C4-2B (cell line): Measurements from ENCODE around the gene GALNT9.

Source experiments
- H3K27ac ChIP-seq: fragments of 450-650 bp; 2 replicates; pipeline ENCODE4 v1.5.1; 2017
- CTCF ChIP-seq: fragments of 450-650 bp; conservative IDR thresholded peaks from 2 replicates; pipeline ENCODE4 v1.5.1; 2017; ENCODE audit warnings: mild to moderate bottlenecking
- ZFX ChIP-seq: fragments of 450-650 bp; IDR thresholded peaks from 2 replicates; pipeline ENCODE4 v1.6.1; 2017

Gene GALNT9

GRCh38 chr12:132239392-132239791 is 90.0 kb downstream of the GALNT9 start:
- H3K27ac ChIP-seq = no peak overlapping the region
- TF ChIP-seq ZFX (no peak), CTCF (no peak)

- TF ChIP-seq CTCF (no peak), ZFX (no peak)
These were observed 90.5 kb downstream of the GALNT9 start for GRCh38 chr12:132238884-132239283.

GRCh38 chr12:132238488-132238854 is 90.9 kb downstream of the GALNT9 start:
- no peak overlapping the region for H3K27ac ChIP-seq
- TF ChIP-seq ZFX = no peak

More at GRCh38 chr12:132238884-132239283, 90.5 kb downstream of the GALNT9 start:
- H3K27ac ChIP-seq = no peak overlapping the region

- TF ChIP-seq CTCF (no peak), ZFX (no peak)
These were observed 91.5 kb downstream of the GALNT9 start for GRCh38 chr12:132237772-132238487.

GRCh38 chr12:132236930-132237771 is 92.2 kb downstream of the GALNT9 start:
- H3K27ac ChIP-seq = no peak overlapping the region
- TF ChIP-seq CTCF = no peak
- TF ChIP-seq ZFX = no peak

More at GRCh38 chr12:132237772-132238487, 91.5 kb downstream of the GALNT9 start:
- H3K27ac ChIP-seq = no peak overlapping the region

- no peak overlapping the region for H3K27ac ChIP-seq
- no peak for TF ChIP-seq CTCF
These were observed 93.1 kb downstream of the GALNT9 start for GRCh38 chr12:132236129-132236929.

- no peak overlapping the region for H3K27ac ChIP-seq
- TF ChIP-seq ZFX = no peak
- no peak for TF ChIP-seq CTCF
These were observed 94.1 kb downstream of the GALNT9 start for GRCh38 chr12:132235116-132235820.
